GM19372 (cell line): ENCODE measurements around the gene MVB12B.

Experiments
- ATAC-seq: cut with Tn5 transposase; IDR thresholded peaks from one replicate; pipeline ENCODE4 v1.9.1; 2021; ENCODE audit warnings: mild to moderate bottlenecking, low read depth, moderate library complexity; ENCODE audit not compliant: unreplicated experiment

MVB12B gene

GRCh38 chr9:126399789-126400188 lies 73.2 kb downstream of the MVB12B start:
- ATAC-seq: no peak

- no peak for ATAC-seq
Measured at GRCh38 chr9:126400571-126400970, 73.9 kb downstream of the MVB12B start.

- ATAC-seq: no peak
Measured at GRCh38 chr9:126401107-126401506, 74.5 kb downstream of the MVB12B start.

GRCh38 chr9:126401581-126401980 lies 75.0 kb downstream of the MVB12B start:
- ATAC-seq: no peak

- no peak for ATAC-seq
Measured at GRCh38 chr9:126403397-126403796, 76.8 kb downstream of the MVB12B start.

GRCh38 chr9:126404459-126404858 lies 77.8 kb downstream of the MVB12B start:
- no peak for ATAC-seq

- no peak for ATAC-seq
Measured at GRCh38 chr9:126406075-126406667, 79.5 kb downstream of the MVB12B start.

- no peak for ATAC-seq
Measured at GRCh38 chr9:126407114-126407870, 80.7 kb downstream of the MVB12B start.

GRCh38 chr9:126408004-126408403 lies 81.4 kb downstream of the MVB12B start:
- ATAC-seq: no peak

- ATAC-seq: no peak
Measured at GRCh38 chr9:126410229-126410628, 83.6 kb downstream of the MVB12B start.

GRCh38 chr9:126411225-126411947 lies 84.8 kb downstream of the MVB12B start:
- ATAC-seq: peak; percentile 61

- peak; percentile 36 for ATAC-seq
Measured at GRCh38 chr9:126411948-126412284, 85.3 kb downstream of the MVB12B start.

GRCh38 chr9:126412905-126413304 lies 86.3 kb downstream of the MVB12B start:
- ATAC-seq: no peak

GRCh38 chr9:126413391-126414068 lies 86.9 kb downstream of the MVB12B start:
- ATAC-seq: no peak

GRCh38 chr9:126415741-126416370 lies 89.2 kb downstream of the MVB12B start:
- no peak for ATAC-seq

- ATAC-seq: no peak
Measured at GRCh38 chr9:126417043-126417442, 90.4 kb downstream of the MVB12B start.

- no peak for ATAC-seq
Measured at GRCh38 chr9:126417684-126418083, 91.1 kb downstream of the MVB12B start.

- ATAC-seq: no peak
Measured at GRCh38 chr9:126418608-126419007, 92.0 kb downstream of the MVB12B start.

- ATAC-seq: no peak
Measured at GRCh38 chr9:126419475-126419874, 92.8 kb downstream of the MVB12B start.

- no peak for ATAC-seq
Measured at GRCh38 chr9:126420135-126420534, 93.5 kb downstream of the MVB12B start.
